Spleen (tissue), 11 donors: ENCODE measurements around the gene NR3C2. TPM values are rescaled to one million over a fixed set of nuclear protein-coding genes. Genes with fewer than 3 reads are reported as not detected.

Source experiments
- DNase-seq: peaks from one replicate; pipeline ENCODE4 v3.0.0-alpha.2; 2020
- H3K27ac ChIP-seq, 8 donors: fragments of 200-600 bp; sonication (generic) in 7 of 8; 1 replicate in 4 of 8; 2 replicates in 4 of 8; pipeline versions ENCODE4 v1.5.0 to v1.8.0; 2016 to 2021; ENCODE audit warnings: inconsistent platforms in 4 of 8, mild to moderate bottlenecking in 4 of 8, moderate library complexity in 1 of 8
- H3K27me3 ChIP-seq, 7 donors: fragments of 200-600 bp; sonication (generic) in 6 of 7; replicated peaks in 1 of 7; 1 replicate in 4 of 7; 2 replicates in 3 of 7; pipeline versions ENCODE4 v1.5.0 to v1.8.0; 2016 to 2021; ENCODE audit warnings: inconsistent platforms in 3 of 7, mild to moderate bottlenecking in 1 of 7
- H3K36me3 ChIP-seq, 6 donors: fragments of 200-600 bp; sonication (generic) in 5 of 6; 1 replicate in 4 of 6; 2 replicates in 2 of 6; pipeline versions ENCODE4 v1.5.0 to v1.8.0; 2016 to 2021; ENCODE audit warnings: inconsistent platforms in 2 of 6
- H3K4me1 ChIP-seq, 6 donors: fragments of 200-600 bp; sonication (generic) in 5 of 6; 1 replicate in 3 of 6; 2 replicates in 3 of 6; pipeline versions ENCODE4 v1.5.0 to v1.8.0; 2016 to 2021; ENCODE audit warnings: inconsistent platforms in 3 of 6
- H3K4me3 ChIP-seq, 8 donors: fragments of 200-600 bp; sonication (generic) in 7 of 8; 1 replicate in 4 of 8; 2 replicates in 4 of 8; pipeline versions ENCODE4 v1.5.0 to v1.8.0; 2016 to 2021; ENCODE audit warnings: inconsistent platforms in 4 of 8, mild to moderate bottlenecking in 4 of 8, moderate library complexity in 2 of 8
- H3K9me3 ChIP-seq, 8 donors: fragments of 200-600 bp; sonication (generic) in 7 of 8; 1 replicate in 4 of 8; 2 replicates in 4 of 8; pipeline versions ENCODE4 v1.5.0 to v1.8.0; 2016 to 2021; ENCODE audit warnings: inconsistent platforms in 4 of 8
- CTCF ChIP-seq, 11 experiments: fragments of 200-600 bp in 7 of 11; fragments of 450-650 bp in 4 of 11; sonication (generic) in 4 of 11; IDR thresholded peaks in 8 of 11; conservative IDR thresholded peaks in 3 of 11; 1 replicate in 7 of 11; 2 replicates in 4 of 11; pipeline versions ENCODE4 v1.4.0 to v1.8.0; 2016 to 2021; ENCODE audit warnings: antibody characterized with exemption in 11 of 11, inconsistent platforms in 4 of 11, mild to moderate bottlenecking in 1 of 11
- POLR2A ChIP-seq, 3 donors: fragments of 450-650 bp; IDR thresholded peaks; one replicate each; pipeline ENCODE4 v1.5.1; 2017; ENCODE audit warnings: antibody characterized with exemption in 3 of 3, mild to moderate bottlenecking in 1 of 3
- POLR2AphosphoS5 ChIP-seq, 3 donors: sonication (generic); formaldehyde crosslinking; IDR thresholded peaks; one replicate each; pipeline ENCODE4 v1.5.1; 2017; ENCODE audit warnings: antibody characterized with exemption in 3 of 3
- WGBS, 5 donors: extraction: QIAGEN DNeasy Blood & Tissue Kit in 3 of 5; methylation state at CpG; one replicate each; pipeline versions ENCODE4 v1.1.5 to v1.1.7; 2013 to 2018; 5-methylcytosine and 5-hydroxymethylcytosine counted together
- intact Hi-C: fragments of 100-400 bp; cut with DNase I; formaldehyde crosslinking; loops from one replicate; pipeline ENCODE4 v1.15.0; 2023; ENCODE audit warnings: low total_unique reads
- polyA plus RNA-seq, 3 donors: library from polyadenylated mRNA; stranded (reverse); fragments of 200-250 nt; gene quantifications; one replicate each; pipeline ENCODE4 v1.2.1, GENCODE V29; 2013
- total RNA-seq, 7 donors: library from RNA; depleted of rRNA in 3 of 7; stranded (reverse); fragments of >200 nt in 3 of 7; fragmentation: NEBNext Ultra II Directional in 4 of 7; extraction: Animal tissue kit (Norgen Biotek cat#: 25700) in 4 of 7; gene quantifications; one replicate each; pipeline versions ENCODE4 v1.1.0 to v1.2.1, GENCODE V29; 2016 to 2021
- donor health status: healthy with polysubstance abuse.
- donor health status: DM: no; HTN: no; CAD: no; lungs with moderate emphysema.
- donor health status: DM: no; HTN: no; CAD: no.
- donor health status: Bipolar disorder and iron deficiency.
- donor health status: healthy.
- donor health status: DM: no; HTN: no; CAD: no.
- donor health status: DM: yes; HTN: yes; CAD: no.

NR3C2 gene
- total and polyA plus RNA-seq, 10 donors, result 1.2 to 25.9 (median 16.2) TPM

- no peak overlapping the region for H3K4me3 ChIP-seq
- DNase-seq, result no peak
- H3K27me3 ChIP-seq, result no peaks in the 10 kb centered on the region
- no peak for TF ChIP-seq POLR2A (IDR thresholded peaks at IDR 0.05)
- intact Hi-C loops, result no loop called here
- no peak overlapping the region for H3K27ac ChIP-seq
- no peaks in the 10 kb centered on the region for H3K36me3 ChIP-seq
- 61 to 94% (median 75%) methylated on average over 3 of the region's 3 CpGs for WGBS, 5 donors
- H3K9me3 ChIP-seq, result no peaks in the 10 kb centered on the region
- H3K4me1 ChIP-seq, result peaks cover 0 to 15% (median 2%) of the 10 kb centered on the region in 6 donors
These were observed 230.7 kb downstream of the NR3C2 start for GRCh38 chr4:148211533-148211932.

DNA sequence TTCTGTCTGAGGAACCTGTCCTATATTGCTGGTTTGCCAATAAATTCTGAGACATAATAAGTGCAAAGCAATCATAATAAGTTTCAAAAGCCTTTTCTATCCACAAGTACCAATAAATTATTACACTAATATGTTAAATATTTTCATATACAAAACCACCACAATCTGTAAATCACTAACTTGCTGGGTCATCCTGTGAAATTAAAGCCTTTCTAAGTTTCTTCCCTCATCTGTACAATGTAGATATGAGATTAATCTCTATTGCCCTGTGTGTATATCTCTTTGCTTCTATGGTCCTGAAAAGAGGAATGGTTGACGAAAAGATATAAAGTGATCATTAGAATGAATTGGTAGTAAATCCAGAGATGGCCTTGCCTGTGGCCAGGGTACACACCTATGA is 231.6 kb downstream of the NR3C2 start:
- no peak for DNase-seq
- Histone ChIP-seq H3K4me1 (peaks cover 0 to 8% (median 2%) of the 10 kb centered on the region in 6 donors), H3K36me3 (no peaks in the 10 kb centered on the region), H3K27me3 (no peaks in the 10 kb centered on the region), H3K27ac (no peak overlapping the region), H3K4me3 (no peak overlapping the region), H3K9me3 (no peaks in the 10 kb centered on the region)
- intact Hi-C loops, result no loop called here
- WGBS, 5 donors, result 91 to 98% (median 97%) methylated on average over 1 of the region's 1 CpG
- no peak for TF ChIP-seq POLR2AphosphoS5 (IDR thresholded peaks at IDR 0.05)
- no peak for TF ChIP-seq CTCF (IDR thresholded peaks at IDR 0.05 in 8 of 11, conservative IDR thresholded peaks at IDR 0.05 in 3 of 11)
- TF ChIP-seq POLR2A (IDR thresholded peaks at IDR 0.05), result no peak

DNA sequence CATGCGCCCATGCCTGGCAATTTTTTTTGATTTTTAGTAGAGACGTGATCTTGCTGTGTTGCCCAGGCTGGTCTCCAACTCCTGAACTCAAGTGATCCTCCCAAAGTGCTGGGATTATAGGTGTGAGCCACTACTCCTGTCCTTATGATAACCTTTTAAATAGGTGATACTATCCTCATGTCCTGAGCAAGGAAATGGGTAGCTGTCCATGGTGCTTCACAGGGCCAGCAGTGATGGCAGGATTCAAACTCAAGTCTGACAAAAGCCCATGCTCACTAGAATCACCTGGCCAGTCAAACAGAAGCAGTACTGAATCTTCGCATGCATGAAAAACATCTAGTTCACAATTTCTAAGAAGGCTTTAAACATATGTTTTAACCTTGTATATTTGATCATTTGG is 235.1 kb downstream of the NR3C2 start:
- Histone ChIP-seq H3K4me1 (peaks cover 0 to 4% (median 0%) of the 10 kb centered on the region in 6 donors), H3K9me3 (no peaks in the 10 kb centered on the region), H3K36me3 (no peaks in the 10 kb centered on the region), H3K27ac (no peak overlapping the region), H3K4me3 (no peak overlapping the region), H3K27me3 (no peaks in the 10 kb centered on the region)
- intact Hi-C loops, result no loop called here
- DNase-seq, result no peak
- TF ChIP-seq POLR2A (IDR thresholded peaks at IDR 0.05), result no peak
- no peak for TF ChIP-seq POLR2AphosphoS5 (IDR thresholded peaks at IDR 0.05)
- no peak for TF ChIP-seq CTCF (IDR thresholded peaks at IDR 0.05 in 8 of 11, conservative IDR thresholded peaks at IDR 0.05 in 3 of 11)
- 89 to 98% (median 95%) methylated on average over 3 of the region's 3 CpGs for WGBS, 5 donors

- no peaks in the 10 kb centered on the region for H3K27me3 ChIP-seq
These were observed 236.7 kb downstream of the NR3C2 start for GRCh38 chr4:148205476-148205875.

More at GRCh38 chr4:148205476-148205875, 236.7 kb downstream of the NR3C2 start:
- H3K4me3 ChIP-seq, result no peak overlapping the region
- peaks cover 0 to 4% (median 0%) of the 10 kb centered on the region in 6 donors for H3K4me1 ChIP-seq
- intact Hi-C loops, result no loop called here
- H3K36me3 ChIP-seq, result no peaks in the 10 kb centered on the region
- WGBS, 5 donors, result 84 to 97% (median 94%) methylated on average over 3 of the region's 3 CpGs
- no peak for DNase-seq
- no peaks in the 10 kb centered on the region for H3K9me3 ChIP-seq
- no peak overlapping the region for H3K27ac ChIP-seq
- TF ChIP-seq POLR2AphosphoS5 (IDR thresholded peaks at IDR 0.05) (no peak), CTCF (IDR thresholded peaks at IDR 0.05 in 8 of 11, conservative IDR thresholded peaks at IDR 0.05 in 3 of 11) (no peak), POLR2A (IDR thresholded peaks at IDR 0.05) (no peak)
